ENCODE measurements around the gene SCGB2A2.

The SCGB2A2 gene

DNA sequence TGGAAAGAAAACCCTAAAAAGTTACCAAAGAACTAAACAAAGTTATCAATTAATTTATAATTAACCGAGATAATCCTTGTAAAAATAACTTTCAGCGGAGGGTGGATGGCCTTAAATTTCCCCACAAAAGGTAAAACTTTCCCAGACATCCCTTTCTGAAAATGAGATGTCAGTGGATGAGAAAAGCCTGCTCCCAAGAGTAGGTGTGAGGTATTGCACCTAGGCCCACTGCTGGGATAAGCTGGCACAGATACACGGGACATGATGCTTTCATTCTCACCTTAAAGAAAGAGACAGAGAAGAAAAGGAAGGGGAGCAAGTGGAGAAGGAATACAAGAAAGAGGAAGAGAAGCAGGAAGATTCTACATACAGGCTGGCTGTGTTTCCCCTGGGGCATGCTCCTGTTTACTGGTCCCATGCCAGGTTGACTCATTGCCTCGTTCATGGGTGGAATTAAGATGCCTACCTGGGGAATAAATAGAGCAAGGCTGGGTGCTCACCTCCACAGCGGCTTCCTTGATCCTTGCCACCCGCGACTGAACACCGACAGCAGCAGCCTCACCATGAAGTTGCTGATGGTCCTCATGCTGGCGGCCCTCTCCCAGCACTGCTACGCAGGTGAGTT is at the start of gene SCGB2A2:
SCGB2A2 (plus strand) TSS at position 505 of the 625 bp plus-strand sequence; CDS start at position 564, 59 bp downstream.
- no peak for DNase-seq
- Mint-ChIP-seq H3K27me3 (peaks cover 21% of the 10 kb centered on the region), H3K27ac (no peak within 1 kb of the TSS), H3K4me3 (no peak within 1 kb of the TSS), H3K4me1 (peaks cover 8% of the 10 kb centered on the region), H3K9me3 (no peaks in the 10 kb centered on the region)
- no peak for ATAC-seq

DNA sequence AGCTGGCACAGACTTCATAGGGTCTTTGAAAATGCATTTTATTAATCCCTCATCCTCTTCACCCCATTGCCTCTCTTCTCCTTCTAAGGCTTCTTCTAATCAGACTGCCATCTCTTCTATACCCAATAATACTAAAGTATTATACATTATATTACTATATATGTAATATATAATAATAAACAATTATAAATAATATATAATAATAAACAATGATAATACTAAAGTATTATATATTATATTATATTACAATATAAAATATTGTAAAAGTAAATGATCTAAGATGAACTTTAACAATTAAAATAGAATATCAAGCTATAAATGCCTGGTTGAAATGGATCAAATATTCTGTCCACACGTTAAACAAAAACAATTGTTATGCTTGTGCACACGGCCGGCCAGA is 48.5 kb upstream of the SCGB2A2 start:
- Mint-ChIP-seq H3K27me3 (peaks cover 28% of the 10 kb centered on the region), H3K4me3 (no peak overlapping the region), H3K9me3 (peaks cover 39 to 46% of the 10 kb centered on the region in 2 donors), H3K27ac (no peak overlapping the region), H3K4me1 (no peaks in the 10 kb centered on the region)
- ATAC-seq (no peak), DNase-seq (no peak)

DNA sequence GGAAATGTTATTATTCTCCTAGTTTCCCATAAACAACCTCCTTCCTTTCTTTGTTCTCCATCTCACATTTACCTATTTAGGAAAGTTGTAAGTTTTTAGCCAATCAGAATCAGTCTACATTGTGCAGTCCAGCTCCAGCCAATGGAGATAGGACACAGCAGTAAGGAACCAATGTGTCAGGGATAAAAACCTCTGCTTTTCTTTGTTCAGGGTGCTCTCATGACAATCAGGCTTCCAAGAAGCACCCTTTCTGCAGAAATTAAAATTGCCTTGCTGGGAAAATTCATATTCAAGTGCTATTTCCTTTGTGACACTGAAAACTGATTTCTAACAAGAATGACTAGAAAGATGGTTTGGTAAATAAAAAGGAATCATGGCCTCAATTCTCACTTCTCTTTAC is 46.9 kb upstream of the SCGB2A2 start:
- no peak overlapping the region for H3K4me3 Mint-ChIP-seq
- peaks cover 39 to 46% of the 10 kb centered on the region in 2 donors for H3K9me3 Mint-ChIP-seq
- peaks cover 16% of the 10 kb centered on the region for H3K27me3 Mint-ChIP-seq
- ATAC-seq: no peak
- no peaks in the 10 kb centered on the region for H3K4me1 Mint-ChIP-seq
- no peak overlapping the region for H3K27ac Mint-ChIP-seq
- DNase-seq: no peak

DNA sequence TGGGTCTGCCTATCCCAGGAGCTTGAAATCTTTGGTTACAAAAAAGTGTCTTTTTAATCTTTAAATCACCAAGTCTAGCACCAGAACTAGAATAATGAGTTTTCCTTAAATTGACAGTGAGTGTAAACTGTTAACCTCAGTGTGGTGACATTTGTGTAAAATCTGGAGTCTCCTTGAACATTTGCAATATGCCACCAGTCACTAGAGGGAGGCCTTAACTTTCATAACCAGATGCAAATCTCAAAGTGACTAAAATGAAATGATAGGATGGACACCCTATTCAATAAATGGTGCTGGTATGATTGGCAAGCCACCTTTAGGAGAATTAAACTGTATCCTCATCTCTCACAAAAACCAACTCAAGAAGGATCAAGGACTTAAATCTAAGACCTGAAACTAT is 36.2 kb upstream of the SCGB2A2 start:
- DNase-seq: no peak
- Mint-ChIP-seq H3K4me1 (no peaks in the 10 kb centered on the region), H3K9me3 (no peaks in the 10 kb centered on the region), H3K27ac (no peak overlapping the region), H3K4me3 (no peak overlapping the region), H3K27me3 (peaks cover 41% of the 10 kb centered on the region)
- ATAC-seq: no peak

DNA sequence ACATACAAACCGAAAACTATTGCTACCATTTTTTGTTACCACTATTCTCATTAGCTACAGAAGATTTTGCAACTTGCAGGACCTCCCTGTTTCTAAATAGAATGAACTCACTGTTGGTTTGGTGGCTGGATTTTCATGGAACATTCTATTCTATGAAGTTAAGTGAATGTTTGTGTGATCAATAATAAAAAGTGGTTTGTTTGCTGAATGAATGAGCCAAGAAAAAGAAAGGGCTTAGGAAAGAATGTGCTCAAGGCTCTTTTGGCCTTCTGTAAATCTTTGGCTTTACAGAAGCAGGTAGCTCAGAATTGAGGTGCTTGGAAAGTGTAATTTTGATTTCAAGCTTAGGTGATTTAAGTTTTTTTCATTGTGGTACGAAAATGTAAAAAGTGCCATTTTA is 33.8 kb upstream of the SCGB2A2 start:
- peaks cover 48% of the 10 kb centered on the region for H3K27me3 Mint-ChIP-seq
- H3K4me1 Mint-ChIP-seq: no peaks in the 10 kb centered on the region
- DNase-seq (no peak), ATAC-seq (no peak)
- no peak overlapping the region for H3K4me3 Mint-ChIP-seq
- no peak overlapping the region for H3K27ac Mint-ChIP-seq
- no peaks in the 10 kb centered on the region for H3K9me3 Mint-ChIP-seq

DNA sequence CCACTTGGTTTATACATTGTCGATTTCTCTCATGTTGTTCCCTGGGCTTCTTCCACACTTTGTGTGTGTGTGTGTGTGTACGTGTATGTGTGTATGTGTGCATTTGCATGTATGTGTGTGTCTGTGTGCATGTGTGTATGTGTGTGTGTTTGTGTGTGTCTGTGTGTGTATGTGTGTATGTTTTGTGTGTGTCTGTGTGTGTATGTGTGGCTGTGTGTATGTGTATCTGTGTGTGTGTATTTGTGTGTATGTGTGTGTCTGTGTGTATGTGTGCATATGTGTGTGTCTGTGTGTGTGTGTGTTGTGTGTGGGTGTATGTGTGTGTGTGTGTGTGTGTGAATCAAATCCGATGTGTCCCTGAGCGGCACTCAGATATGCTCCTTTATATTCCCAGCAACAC is 32.5 kb upstream of the SCGB2A2 start:
- Mint-ChIP-seq H3K27ac (no peak overlapping the region), H3K27me3 (peaks cover 45% of the 10 kb centered on the region), H3K9me3 (no peaks in the 10 kb centered on the region), H3K4me3 (no peak overlapping the region), H3K4me1 (no peaks in the 10 kb centered on the region)
- DNase-seq (no peak), ATAC-seq (no peak)

DNA sequence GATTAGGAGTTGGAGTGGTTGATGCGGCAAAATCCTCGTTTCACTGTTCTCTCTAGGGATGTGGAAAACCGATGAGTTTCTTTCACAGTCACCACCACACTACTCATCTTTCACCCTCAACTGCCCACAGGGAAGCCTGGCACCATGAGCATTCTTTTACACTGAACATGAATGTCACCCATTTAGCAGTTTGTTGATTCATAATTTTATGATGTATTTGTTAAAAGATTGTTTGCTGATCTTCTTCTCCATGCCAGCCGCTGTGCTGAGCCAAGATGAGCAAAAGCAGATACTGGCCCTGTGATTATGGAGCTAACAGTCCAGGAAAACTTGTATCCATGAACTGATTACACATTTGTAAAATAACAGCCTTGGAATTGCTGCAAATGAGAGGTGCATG is 31.8 kb upstream of the SCGB2A2 start:
- Mint-ChIP-seq H3K27me3 (peaks cover 38% of the 10 kb centered on the region), H3K9me3 (no peaks in the 10 kb centered on the region), H3K4me1 (no peaks in the 10 kb centered on the region), H3K4me3 (no peak overlapping the region), H3K27ac (no peak overlapping the region)
- no peak for DNase-seq
- no peak for ATAC-seq

DNA sequence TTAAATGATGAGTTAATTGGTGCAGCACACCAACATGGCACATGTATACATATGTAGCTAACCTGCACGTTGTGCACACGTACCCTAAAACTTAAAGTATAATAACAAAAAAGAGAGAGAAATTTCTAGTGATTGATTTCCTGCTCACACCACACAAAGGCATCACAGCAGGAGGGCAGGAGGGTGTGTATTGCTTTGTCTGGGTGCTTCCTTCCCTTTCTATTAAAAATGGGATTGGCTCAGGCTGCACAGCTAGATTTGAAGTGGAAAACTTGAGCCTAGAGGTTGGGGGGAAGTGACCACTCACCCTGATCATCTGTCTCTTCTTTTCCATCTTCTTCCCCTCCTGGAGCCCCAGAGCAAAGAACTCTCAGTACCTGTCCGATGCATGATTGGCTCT is 28.9 kb upstream of the SCGB2A2 start:
- no peak overlapping the region for H3K27ac Mint-ChIP-seq
- no peak overlapping the region for H3K4me3 Mint-ChIP-seq
- no peak for ATAC-seq
- no peaks in the 10 kb centered on the region for H3K9me3 Mint-ChIP-seq
- DNase-seq: no peak
- H3K27me3 Mint-ChIP-seq: peaks cover 49% of the 10 kb centered on the region
- H3K4me1 Mint-ChIP-seq: no peaks in the 10 kb centered on the region

DNA sequence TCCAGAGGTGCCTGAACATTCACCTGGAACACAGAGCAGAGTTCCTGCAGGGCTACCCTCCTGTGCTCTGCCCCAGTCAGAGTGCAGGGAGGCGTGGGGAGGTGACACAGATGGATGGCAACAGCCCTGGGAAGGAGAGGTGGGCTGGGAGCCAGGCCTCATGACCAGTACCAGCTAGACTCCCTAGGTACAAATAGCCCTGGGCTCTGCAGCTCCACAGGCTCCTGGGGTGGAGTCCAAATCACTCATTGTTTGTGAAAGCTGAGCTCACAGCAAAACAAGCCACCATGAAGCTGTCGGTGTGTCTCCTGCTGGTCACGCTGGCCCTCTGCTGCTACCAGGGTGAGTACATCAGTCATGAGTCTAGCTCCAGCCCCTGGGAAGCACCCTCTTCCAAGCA is 27.9 kb upstream of the SCGB2A2 start, which contains the start of gene SCGB1D2:
SCGB1D2 (plus strand) TSS at position 219 of the 400 bp plus-strand sequence; CDS start at position 288, 69 bp downstream.
- no peaks in the 10 kb centered on the region for H3K9me3 Mint-ChIP-seq
- no peak within 1 kb of the TSS for H3K4me3 Mint-ChIP-seq
- no peaks in the 10 kb centered on the region for H3K4me1 Mint-ChIP-seq
- H3K27ac Mint-ChIP-seq: no peak within 1 kb of the TSS
- ATAC-seq (no peak), DNase-seq (no peak)
- peaks cover 49% of the 10 kb centered on the region for H3K27me3 Mint-ChIP-seq

DNA sequence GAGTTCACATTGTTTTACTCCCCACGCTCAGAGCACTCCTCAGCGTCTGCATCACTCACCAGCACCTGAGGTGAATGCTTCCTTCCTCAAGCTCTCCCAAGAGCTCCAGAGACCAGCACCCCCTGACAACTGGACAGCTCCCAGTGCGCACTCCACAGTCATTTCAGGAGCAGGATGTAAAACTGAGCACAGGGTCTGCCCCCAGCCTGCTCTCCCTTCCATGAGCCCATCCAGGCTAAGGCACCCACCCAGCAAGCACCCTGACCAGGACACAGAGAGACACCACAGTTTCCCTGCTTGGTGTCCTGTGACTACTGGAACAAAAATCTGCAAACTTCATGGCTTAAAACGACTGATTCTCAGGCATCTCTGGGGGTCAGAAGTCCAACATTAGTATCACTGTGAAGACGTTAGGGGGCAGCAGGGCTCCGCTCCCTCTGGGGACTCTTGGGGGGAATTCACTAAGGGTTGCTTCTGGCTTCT is 24.6 kb upstream of the SCGB2A2 start:
- peak; percentile 50 for ATAC-seq
- no peak for DNase-seq
- no peak overlapping the region for H3K4me3 Mint-ChIP-seq
- H3K4me1 Mint-ChIP-seq: no peaks in the 10 kb centered on the region
- peaks cover 37% of the 10 kb centered on the region for H3K27me3 Mint-ChIP-seq
- H3K9me3 Mint-ChIP-seq: peaks cover 11% of the 10 kb centered on the region in 2 donors
- peak overlapping the region in 1 of 2 donors; percentile 3 for H3K27ac Mint-ChIP-seq

DNA sequence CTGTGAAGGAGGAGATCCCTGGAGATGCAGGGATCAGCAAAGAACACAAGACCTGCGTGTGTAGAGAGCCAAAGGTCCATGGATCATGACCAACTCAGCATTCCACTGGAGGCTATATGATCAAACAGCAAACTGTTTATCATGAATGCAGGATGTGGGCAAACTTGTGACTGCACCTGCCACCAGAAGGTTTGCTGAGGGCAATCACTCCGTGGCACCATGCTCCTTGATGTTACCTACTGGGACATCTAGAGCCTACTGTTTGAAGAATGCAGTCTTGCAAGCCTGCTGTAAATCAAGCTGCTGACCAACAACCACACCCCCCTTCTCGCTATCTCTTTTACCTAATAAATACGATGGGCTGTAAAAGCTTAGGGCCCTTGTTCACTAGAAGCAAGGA is 18.3 kb upstream of the SCGB2A2 start:
- no peak for DNase-seq
- no peak overlapping the region for H3K4me3 Mint-ChIP-seq
- no peak overlapping the region for H3K27ac Mint-ChIP-seq
- no peaks in the 10 kb centered on the region for H3K4me1 Mint-ChIP-seq
- no peak for ATAC-seq
- peaks cover 32 to 38% of the 10 kb centered on the region in 2 donors for H3K9me3 Mint-ChIP-seq
- H3K27me3 Mint-ChIP-seq: peaks cover 28% of the 10 kb centered on the region

DNA sequence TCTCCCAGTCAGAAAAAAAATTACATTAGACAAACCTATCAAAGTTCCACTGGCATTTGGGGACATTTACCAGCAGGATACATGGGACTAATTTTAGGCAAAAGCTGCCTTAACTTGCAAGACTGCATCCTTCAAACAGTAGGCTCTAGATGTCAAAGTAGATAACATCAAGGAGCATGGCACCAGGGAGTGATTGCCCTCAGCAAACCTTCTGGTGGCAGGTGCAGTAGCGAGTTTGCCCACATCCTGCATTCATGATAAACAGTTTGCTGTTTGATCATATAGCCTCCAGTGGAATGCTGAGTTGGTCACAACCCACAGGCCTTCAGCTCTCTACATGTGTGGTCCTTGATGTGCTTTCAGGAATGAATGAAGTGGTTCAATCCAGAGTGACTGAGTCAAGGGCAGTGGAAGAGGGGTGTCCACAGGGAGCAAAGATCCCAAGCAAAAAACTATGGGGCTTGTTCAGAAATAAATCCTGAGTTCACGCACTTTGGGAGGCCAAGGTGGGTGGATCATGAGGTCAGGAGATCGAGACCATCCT is 15.9 kb upstream of the SCGB2A2 start:
- Mint-ChIP-seq H3K4me1 (no peaks in the 10 kb centered on the region), H3K4me3 (no peak overlapping the region), H3K9me3 (peaks cover 32 to 38% of the 10 kb centered on the region in 2 donors), H3K27me3 (peaks cover 45% of the 10 kb centered on the region), H3K27ac (no peak overlapping the region)
- DNase-seq (no peak), ATAC-seq (no peak)

DNA sequence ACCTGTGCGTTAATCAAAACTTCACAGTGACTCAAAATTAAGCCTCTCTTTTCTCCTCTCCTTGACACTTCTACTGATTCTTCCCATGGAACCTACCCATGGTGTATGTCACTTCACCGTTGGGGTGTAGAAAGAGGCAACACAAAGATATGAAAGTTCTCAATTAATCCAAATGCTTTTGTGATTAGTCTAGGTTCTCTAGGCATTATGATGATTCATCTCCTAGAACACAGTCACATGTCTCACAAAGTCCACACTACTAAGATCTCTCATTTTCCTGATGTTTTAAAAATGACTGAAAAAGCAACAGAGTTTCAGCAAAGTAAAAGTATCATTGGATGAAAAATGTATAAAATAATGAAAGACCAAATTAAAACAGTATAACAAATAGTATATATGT is 13.7 kb upstream of the SCGB2A2 start:
- H3K4me3 Mint-ChIP-seq: no peak overlapping the region
- no peak for ATAC-seq
- peaks cover 46% of the 10 kb centered on the region for H3K27me3 Mint-ChIP-seq
- no peak for DNase-seq
- no peak overlapping the region for H3K27ac Mint-ChIP-seq
- H3K9me3 Mint-ChIP-seq: peaks cover 10 to 18% of the 10 kb centered on the region in 2 donors
- H3K4me1 Mint-ChIP-seq: no peaks in the 10 kb centered on the region

DNA sequence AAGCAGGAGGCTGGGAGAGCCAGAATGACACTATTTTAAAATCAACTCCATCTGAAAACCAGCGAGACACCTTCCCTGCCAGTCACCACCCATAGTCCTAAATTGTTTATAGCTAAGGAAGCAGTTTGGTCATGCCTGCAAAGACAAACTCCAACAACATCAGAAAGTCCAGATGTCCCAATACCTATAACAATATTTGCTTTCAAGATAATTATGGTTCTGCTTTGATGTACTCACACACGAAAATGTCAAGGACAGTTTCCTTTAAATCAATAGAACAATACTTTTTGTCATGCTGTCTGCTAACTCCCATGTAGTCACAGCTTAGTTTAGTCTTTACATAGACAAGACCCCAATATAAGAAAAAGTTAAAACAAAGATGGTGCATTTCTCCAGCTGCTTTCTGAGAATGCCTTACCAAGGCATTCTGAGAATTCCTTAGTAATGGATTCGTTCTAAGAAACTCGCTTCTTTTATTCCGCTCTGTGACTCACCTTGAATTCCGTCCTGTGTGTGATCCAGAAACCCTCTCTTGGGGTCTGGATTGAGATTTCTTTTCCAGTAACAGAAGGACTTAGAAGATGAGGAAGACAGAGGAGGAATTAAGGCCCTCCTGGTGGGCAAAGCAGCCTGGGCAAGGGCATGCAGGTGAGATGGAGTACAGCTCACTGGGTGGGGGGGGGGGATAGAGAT is 9.6 kb upstream of the SCGB2A2 start:
- H3K9me3 Mint-ChIP-seq: no peaks in the 10 kb centered on the region
- H3K4me3 Mint-ChIP-seq: no peak overlapping the region
- DNase-seq (no peak), ATAC-seq (no peak)
- no peak overlapping the region for H3K27ac Mint-ChIP-seq
- H3K27me3 Mint-ChIP-seq: peaks cover 49% of the 10 kb centered on the region
- peaks cover 12% of the 10 kb centered on the region for H3K4me1 Mint-ChIP-seq

DNA sequence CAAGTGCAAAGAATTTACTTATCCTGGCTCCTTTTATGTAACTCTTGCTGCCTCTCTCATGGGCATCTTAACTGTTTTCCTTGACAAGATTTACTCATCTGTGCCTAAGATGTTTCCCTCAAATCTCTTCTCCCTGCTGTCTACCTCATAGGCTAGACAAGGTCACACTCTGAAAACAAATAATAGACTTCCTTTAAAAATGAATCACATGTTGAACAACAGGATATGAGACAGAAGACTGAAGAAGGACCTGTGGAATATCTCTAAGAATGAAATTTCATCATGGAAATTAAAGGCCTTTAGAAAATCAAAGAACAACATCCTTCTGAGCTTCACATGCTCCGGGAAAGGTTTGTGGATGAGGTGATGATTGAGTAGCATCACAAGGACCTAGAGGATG is 6.0 kb upstream of the SCGB2A2 start:
- peaks cover 16% of the 10 kb centered on the region for H3K4me1 Mint-ChIP-seq
- H3K4me3 Mint-ChIP-seq: no peak overlapping the region
- ATAC-seq (no peak), DNase-seq (no peak)
- no peaks in the 10 kb centered on the region for H3K9me3 Mint-ChIP-seq
- peaks cover 29% of the 10 kb centered on the region for H3K27me3 Mint-ChIP-seq
- no peak overlapping the region for H3K27ac Mint-ChIP-seq

DNA sequence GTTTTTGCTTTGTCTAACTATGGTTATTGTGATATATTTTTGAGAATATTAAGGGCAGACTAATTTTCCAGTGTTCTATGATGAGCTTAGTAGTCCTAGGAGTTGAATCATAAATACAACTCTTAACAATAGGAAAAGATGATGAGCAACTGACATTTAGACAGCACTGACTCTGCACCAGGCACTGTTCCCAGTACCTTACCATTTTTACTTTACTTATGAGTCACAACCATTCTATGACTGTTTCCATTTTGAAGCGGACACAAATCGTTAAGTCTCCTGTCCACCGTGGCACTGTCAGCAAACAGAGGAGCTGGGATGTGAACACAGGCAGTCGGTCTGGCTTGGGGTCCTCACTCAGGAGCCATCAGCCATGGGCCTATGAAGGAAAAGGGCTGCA is 3.4 kb upstream of the SCGB2A2 start:
- Mint-ChIP-seq H3K27ac (peak overlapping the region in 1 of 2 donors; percentile 26), H3K4me1 (peaks cover 16% of the 10 kb centered on the region), H3K27me3 (peaks cover 19% of the 10 kb centered on the region), H3K9me3 (no peaks in the 10 kb centered on the region), H3K4me3 (no peak overlapping the region)
- no peak for DNase-seq
- peak; percentile 91 for ATAC-seq
